Ammon's horn (tissue), 1 donor: ENCODE measurements around the gene TESK2.

ENCODE experiments used
- DNase-seq: peaks from one replicate; pipeline ENCODE4 v3.0.0-alpha.2; 2016; ENCODE audit warnings: low spot score

The TESK2 gene

GRCh38 chr1:45335855-45336324 lies 155.1 kb downstream of the TESK2 start:
- DNase-seq: no peak

GRCh38 chr1:45334308-45335245 lies 156.4 kb downstream of the TESK2 start:
- DNase-seq: peak; percentile 71

- DNase-seq: no peak
These were observed 158.6 kb downstream of the TESK2 start for GRCh38 chr1:45332346-45332720.

- DNase-seq: no peak
These were observed 159.3 kb downstream of the TESK2 start for GRCh38 chr1:45331436-45332345.

GRCh38 chr1:45329445-45329844 lies 161.5 kb downstream of the TESK2 start:
- DNase-seq: no peak

GRCh38 chr1:45328680-45329079 lies 162.3 kb downstream of the TESK2 start:
- no peak for DNase-seq

GRCh38 chr1:45327644-45328515 lies 163.1 kb downstream of the TESK2 start:
- DNase-seq: no peak

- peak; percentile 83 for DNase-seq
These were observed 164.0 kb downstream of the TESK2 start, which contains the start of gene HPDL for GRCh38 chr1:45326627-45327623. Gene HPDL (plus strand): TSS chr1:45326895. CDS start chr1:45327149, 254 bp downstream.

- DNase-seq: no peak
These were observed 165.0 kb downstream of the TESK2 start for GRCh38 chr1:45325851-45326506.

GRCh38 chr1:45322486-45323040 lies 168.4 kb downstream of the TESK2 start:
- no peak for DNase-seq

GRCh38 chr1:45321444-45321843 lies 169.5 kb downstream of the TESK2 start:
- DNase-seq: no peak

- DNase-seq: no peak
These were observed 171.2 kb downstream of the TESK2 start for GRCh38 chr1:45319761-45320160.

- no peak for DNase-seq
These were observed 173.8 kb downstream of the TESK2 start for GRCh38 chr1:45317166-45317565.

- DNase-seq: no peak
These were observed 176.7 kb downstream of the TESK2 start for GRCh38 chr1:45314266-45314665.

GRCh38 chr1:45306905-45307304 lies 184.1 kb downstream of the TESK2 start:
- no peak for DNase-seq

GRCh38 chr1:45306319-45306718 lies 184.6 kb downstream of the TESK2 start:
- DNase-seq: no peak

GRCh38 chr1:45305231-45305630 lies 185.7 kb downstream of the TESK2 start:
- DNase-seq: no peak

GRCh38 chr1:45304311-45305081 lies 186.5 kb downstream of the TESK2 start:
- DNase-seq: no peak
